Nephron progenitor cell (in vitro differentiated cells): ENCODE results near the gene CEBPZOS.

Experiments used
- DNase-seq: peaks from one replicate; pipeline ENCODE4 v3.0.0; 2021
- H3K27ac Mint-ChIP-seq: 2 replicates; pipeline ENCODE4 v1.8.0; 2021; ENCODE audit warnings: mild to moderate bottlenecking, moderate library complexity, mixed read lengths
- H3K27me3 Mint-ChIP-seq: 2 replicates; pipeline ENCODE4 v1.8.0; 2021; ENCODE audit warnings: mild to moderate bottlenecking, low read depth, mixed read lengths; ENCODE audit not compliant: poor library complexity
- H3K36me3 Mint-ChIP-seq: 2 replicates; pipeline ENCODE4 v1.8.0; 2021; ENCODE audit warnings: low read depth, mixed read lengths
- H3K4me1 Mint-ChIP-seq: 2 replicates; pipeline ENCODE4 v1.8.0; 2021; ENCODE audit warnings: mixed read lengths
- H3K4me3 Mint-ChIP-seq: 2 replicates; pipeline ENCODE4 v1.8.0; 2021; ENCODE audit warnings: mild to moderate bottlenecking, moderate library complexity, mixed read lengths
- H3K9me3 Mint-ChIP-seq: 2 replicates; pipeline ENCODE4 v1.8.0; 2021; ENCODE audit warnings: mild to moderate bottlenecking, moderate library complexity, mixed read lengths
- CTCF ChIP-seq: fragments of 200-600 bp; sonication (generic); IDR thresholded peaks from 2 replicates; pipeline ENCODE4 v1.5.0; 2021; ENCODE audit warnings: antibody characterized with exemption

The CEBPZOS gene

DNA sequence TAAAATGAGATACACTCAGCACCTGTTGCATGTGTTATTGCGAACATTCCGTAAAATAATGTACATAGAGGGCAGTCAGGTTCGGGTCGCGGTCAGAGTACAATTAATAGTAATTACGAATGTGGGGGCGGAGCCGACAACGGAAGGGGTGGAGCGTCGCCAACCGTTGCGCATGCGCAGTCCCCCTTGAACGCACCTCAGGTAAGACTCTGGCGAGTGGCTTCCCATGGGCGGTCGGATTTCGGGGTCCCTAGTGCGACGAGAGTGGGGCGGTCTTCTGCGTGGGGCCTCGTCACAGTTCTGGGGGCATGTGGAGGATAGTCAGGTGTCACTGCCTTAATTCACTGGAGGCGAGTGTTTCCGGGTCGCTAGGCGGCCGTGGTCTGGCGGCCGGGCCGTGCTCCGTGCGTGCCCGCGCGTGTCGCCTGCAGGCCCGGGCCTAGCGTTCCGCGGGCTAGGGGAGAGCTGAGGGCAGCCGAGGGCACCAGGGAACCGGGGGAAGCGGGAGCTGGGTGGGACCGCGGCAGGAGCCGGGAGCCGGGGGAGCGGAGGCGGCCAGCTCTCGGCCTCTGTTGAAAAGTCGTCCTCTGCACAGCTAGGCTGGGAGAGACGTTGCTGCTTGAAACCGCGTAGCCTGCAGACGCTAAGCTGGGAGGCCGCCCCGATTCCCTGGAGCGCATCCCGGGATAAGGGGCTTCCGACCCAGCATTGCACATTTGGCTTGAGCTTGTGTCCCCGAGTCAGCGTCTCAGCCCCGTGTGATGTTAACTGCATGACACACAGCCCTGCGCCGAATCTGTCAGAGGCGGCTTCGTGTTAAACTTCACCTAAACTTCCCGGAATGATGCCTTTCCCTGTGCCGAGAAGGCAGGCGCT lies at the start of gene CEBPZOS:
Gene CEBPZOS (plus strand): TSS at position 177 of the 876 bp plus-strand sequence. CDS start 3,209 bp downstream, outside the sequence.
- Mint-ChIP-seq H3K27me3 (no peaks in the 10 kb centered on the region), H3K27ac (peak within 1 kb of the TSS; percentile 39), H3K4me1 (no peaks in the 10 kb centered on the region), H3K9me3 (peaks cover 3% of the 10 kb centered on the region), H3K36me3 (peaks cover 11% of the 10 kb centered on the region), H3K4me3 (peak within 1 kb of the TSS; percentile 79)
- no peak for DNase-seq
- no peak for TF ChIP-seq CTCF

- Mint-ChIP-seq H3K9me3 (peaks cover 10% of the 10 kb centered on the region), H3K4me3 (no peak overlapping the region), H3K4me1 (no peaks in the 10 kb centered on the region), H3K36me3 (peaks cover 55% of the 10 kb centered on the region), H3K27ac (no peak overlapping the region), H3K27me3 (peaks cover 2% of the 10 kb centered on the region)
- TF ChIP-seq CTCF: no peak
- DNase-seq: no peak
These were observed 48.0 kb upstream of the CEBPZOS start for GRCh38 chr2:37148325-37148724.

- no peak for TF ChIP-seq CTCF
- Mint-ChIP-seq H3K4me1 (peaks cover under 1% of the 10 kb centered on the region), H3K4me3 (no peak overlapping the region), H3K27me3 (no peaks in the 10 kb centered on the region), H3K9me3 (peaks cover 18% of the 10 kb centered on the region), H3K27ac (peak overlapping the region; percentile 18), H3K36me3 (peaks cover 67% of the 10 kb centered on the region)
- no peak for DNase-seq
These were observed 46.5 kb upstream of the CEBPZOS start for GRCh38 chr2:37149626-37150322.

DNA sequence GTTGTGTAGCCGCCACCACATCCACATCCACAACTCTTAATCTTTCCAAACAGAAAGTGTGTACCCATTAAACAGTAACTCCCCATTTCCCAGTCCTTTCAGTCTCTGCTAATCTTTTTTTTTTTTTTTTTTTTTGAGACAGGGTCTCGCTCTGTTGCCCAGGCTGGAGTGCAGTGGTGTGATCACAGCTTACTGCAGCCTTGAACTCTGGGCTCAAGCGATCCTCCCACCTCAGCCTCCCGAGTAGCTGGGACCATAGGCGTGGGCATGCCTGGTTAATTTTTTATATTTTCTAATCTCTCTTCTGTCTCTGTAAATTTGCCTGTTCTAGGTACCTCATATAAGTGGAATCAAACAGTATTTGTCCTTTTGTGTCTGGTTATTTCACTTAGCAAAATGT lies 43.1 kb upstream of the CEBPZOS start:
- H3K4me1 Mint-ChIP-seq: peaks cover 23% of the 10 kb centered on the region
- H3K36me3 Mint-ChIP-seq: peaks cover 52% of the 10 kb centered on the region
- no peak for TF ChIP-seq CTCF
- H3K9me3 Mint-ChIP-seq: peaks cover 18% of the 10 kb centered on the region
- H3K27ac Mint-ChIP-seq: no peak overlapping the region
- H3K27me3 Mint-ChIP-seq: peaks cover 11% of the 10 kb centered on the region
- no peak for DNase-seq
- H3K4me3 Mint-ChIP-seq: no peak overlapping the region

DNA sequence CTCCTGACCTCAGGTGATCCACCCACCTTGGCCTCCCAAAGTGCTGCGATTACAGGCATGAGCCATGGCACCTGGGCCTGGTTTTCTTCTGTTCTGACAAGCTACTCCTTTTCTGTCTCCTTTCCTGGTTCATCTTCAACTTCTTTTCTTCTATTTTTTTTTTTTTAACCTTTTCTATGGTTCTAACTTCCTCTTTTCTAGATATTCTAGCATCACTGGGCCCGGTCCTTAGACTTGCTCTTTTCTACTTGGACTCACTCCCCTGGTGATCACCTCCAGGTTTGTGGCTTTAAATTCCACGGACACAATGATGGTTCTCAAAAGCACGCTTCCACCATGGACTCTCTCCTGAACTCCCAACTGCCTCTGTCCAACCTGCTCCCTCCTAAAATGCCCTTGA lies 41.5 kb upstream of the CEBPZOS start:
- Mint-ChIP-seq H3K4me3 (no peak overlapping the region), H3K36me3 (peaks cover 44% of the 10 kb centered on the region), H3K27ac (no peak overlapping the region), H3K4me1 (peaks cover 23% of the 10 kb centered on the region), H3K27me3 (peaks cover 11% of the 10 kb centered on the region), H3K9me3 (peaks cover 18% of the 10 kb centered on the region)
- no peak for TF ChIP-seq CTCF
- no peak for DNase-seq
